HG03354 (cell line): ENCODE results near the gene ANKRD61.
A peak's percentile ranks its signal among the peaks of the same experiment; 100 is the strongest.
"Not testable (repeated sequence)": the region's sequence is repeated elsewhere in the genome, so short reads cannot be mapped to it uniquely, and the experiment has no call there.

Source experiments
- ATAC-seq: cut with Tn5 transposase; IDR thresholded peaks from one replicate; pipeline ENCODE4 v1.9.1; 2021; ENCODE audit warnings: mild to moderate bottlenecking; ENCODE audit not compliant: unreplicated experiment, poor library complexity, severe bottlenecking

The ANKRD61 gene

GRCh38 chr7:6030988-6031387 lies at the start of gene ANKRD61:
Gene ANKRD61 (plus strand): TSS chr7:6031376. CDS start chr7:6031376, 0 bp downstream.
- ATAC-seq = no peak

- ATAC-seq = not testable (repeated sequence)
Measured at GRCh38 chr7:5987061-5987460, 44.1 kb upstream of the ANKRD61 start.

GRCh38 chr7:5997210-5997808 lies 33.9 kb upstream of the ANKRD61 start:
- ATAC-seq = no peak

- ATAC-seq = no peak
Measured at GRCh38 chr7:6007386-6007785, 23.8 kb upstream of the ANKRD61 start.

- ATAC-seq = not testable (repeated sequence)
Measured at GRCh38 chr7:6007835-6008590, 23.2 kb upstream of the ANKRD61 start.

- peak; percentile 94 for ATAC-seq
Measured at GRCh38 chr7:6008668-6009611, 22.2 kb upstream of the ANKRD61 start, which contains the start of the genes AIMP2 and PMS2. Gene AIMP2 (plus strand): TSS chr7:6009272. CDS start chr7:6009364, 92 bp downstream. Gene PMS2 (minus strand): TSS chr7:6009049. CDS start chr7:6009019, 30 bp downstream.

- not testable (repeated sequence) for ATAC-seq
Measured at GRCh38 chr7:6010370-6010769, 20.8 kb upstream of the ANKRD61 start.

- no peak for ATAC-seq
Measured at GRCh38 chr7:6011541-6011940, 19.6 kb upstream of the ANKRD61 start.

- no peak for ATAC-seq
Measured at GRCh38 chr7:6012355-6013104, 18.6 kb upstream of the ANKRD61 start.

- no peak for ATAC-seq
Measured at GRCh38 chr7:6015917-6016652, 15.1 kb upstream of the ANKRD61 start.

- ATAC-seq = no peak
Measured at GRCh38 chr7:6016653-6016966, 14.6 kb upstream of the ANKRD61 start.

- no peak for ATAC-seq
Measured at GRCh38 chr7:6020371-6021286, 10.5 kb upstream of the ANKRD61 start.

GRCh38 chr7:6022707-6023106 lies 8.5 kb upstream of the ANKRD61 start:
- ATAC-seq = no peak

- ATAC-seq = no peak
Measured at GRCh38 chr7:6023974-6024435, 7.2 kb upstream of the ANKRD61 start.

GRCh38 chr7:6026011-6026819 lies 5.0 kb upstream of the ANKRD61 start:
- ATAC-seq = peak; percentile 96

- no peak for ATAC-seq
Measured at GRCh38 chr7:6026820-6027311, 4.3 kb upstream of the ANKRD61 start.

- no peak for ATAC-seq
Measured at GRCh38 chr7:6027806-6028365, 3.3 kb upstream of the ANKRD61 start.
